Keratinocyte (primary cell): ENCODE data around the gene WNT6. TPM values are rescaled to one million over a fixed set of nuclear protein-coding genes. Genes with fewer than 3 reads are reported as not detected.
A peak's percentile ranks its signal among the peaks of the same experiment; 100 is the strongest.

Experiments
- DNase-seq: peaks from one replicate; pipeline ENCODE4 v3.0.0-alpha.2; 2011; ENCODE audit warnings: low read depth, missing footprints, low spot score
- FAIRE-seq: peaks from 2 replicates; lab custom pipeline; 2011; peaks lifted over from hg19 to GRCh38; lab: Jason Lieb, UNC
- H2AFZ ChIP-seq: 2 replicates; pipeline ENCODE4 v1.6.0; 2012; ENCODE audit warnings: low read length, control low read depth, inconsistent platforms; ENCODE audit not compliant: control insufficient read depth
- H3K27ac ChIP-seq: 2 replicates; pipeline ENCODE4 v1.5.1; 2011; ENCODE audit warnings: low read length; ENCODE audit not compliant: control insufficient read depth, insufficient read depth
- H3K27me3 ChIP-seq: 3 replicates; pipeline ENCODE4 v1.6.0; 2011; ENCODE audit warnings: low read length; ENCODE audit not compliant: control insufficient read depth, insufficient read depth; ENCODE audit errors: extremely low read depth
- H3K36me3 ChIP-seq, 2 experiments: 2 replicates in 1 of 2; 3 replicates in 1 of 2; pipeline ENCODE4 v1.5.1; 2011; ENCODE audit warnings: low read length in 2 of 2, mild to moderate bottlenecking in 1 of 2; ENCODE audit not compliant: control insufficient read depth in 2 of 2, insufficient read depth in 2 of 2; ENCODE audit errors: extremely low read depth in 1 of 2
- H3K4me1 ChIP-seq: 3 replicates; pipeline ENCODE4 v1.5.1; 2011; ENCODE audit warnings: low read length; ENCODE audit not compliant: control insufficient read depth, insufficient read depth; ENCODE audit errors: extremely low read depth
- H3K4me2 ChIP-seq: 3 replicates; pipeline ENCODE4 v1.6.0; 2011; ENCODE audit warnings: low read depth, low read length; ENCODE audit not compliant: control insufficient read depth, insufficient read depth; ENCODE audit errors: extremely low read depth
- H3K4me3 ChIP-seq, 3 experiments: fragments of 200-600 bp in 1 of 3; sonication (generic) in 1 of 3; 2 replicates in 2 of 3; 3 replicates in 1 of 3; pipeline ENCODE4 v1.5.1; 2011 to 2016; ENCODE audit warnings: low read length in 3 of 3, mild to moderate bottlenecking in 3 of 3, control low read depth in 2 of 3, inconsistent platforms in 1 of 3, low read depth in 1 of 3, mixed read lengths in 1 of 3, mixed run types in 1 of 3, moderate library complexity in 1 of 3; ENCODE audit not compliant: control insufficient read depth in 2 of 3, insufficient read depth in 2 of 3; ENCODE audit errors: extremely low read depth in 1 of 3
- H3K79me2 ChIP-seq: 2 replicates; pipeline ENCODE4 v1.6.0; 2012; ENCODE audit warnings: low read length; ENCODE audit not compliant: control insufficient read depth, insufficient read depth
- H3K9ac ChIP-seq: 3 replicates; pipeline ENCODE4 v1.6.0; 2011; ENCODE audit warnings: low read length; ENCODE audit not compliant: control insufficient read depth, insufficient read depth; ENCODE audit errors: extremely low read depth
- H3K9me1 ChIP-seq: 3 replicates; pipeline ENCODE4 v1.6.0; 2011; ENCODE audit warnings: low read length; ENCODE audit not compliant: control insufficient read depth, insufficient read depth; ENCODE audit errors: extremely low read depth
- H3K9me3 ChIP-seq: 2 replicates; pipeline ENCODE4 v1.5.1; 2012; ENCODE audit warnings: low read depth, low read length; ENCODE audit not compliant: control insufficient read depth
- H4K20me1 ChIP-seq: 3 replicates; pipeline ENCODE4 v1.6.0; 2011; ENCODE audit warnings: low read length; ENCODE audit not compliant: control insufficient read depth, insufficient read depth; ENCODE audit errors: extremely low read depth
- EZH2 ChIP-seq: IDR thresholded peaks from one replicate; pipeline ENCODE4 v1.6.1; 2012; ENCODE audit warnings: inconsistent platforms, mild to moderate bottlenecking, low read length, moderate library complexity
- dilution Hi-C: fragments of 300-500 bp; cut with MboI; formaldehyde crosslinking; loops from one replicate; pipeline ENCODE4 v1.7.0; 2020; ENCODE audit warnings: low sequenced_read_pairs; ENCODE audit not compliant: extremely low pct_ligation_motif_present
- polyA plus RNA-seq, 5 experiments: library from polyadenylated mRNA; depleted of rRNA in 3 of 5; stranded (reverse) in 3 of 5; stranded (forward) in 1 of 5; unstranded in 1 of 5; fragments of >200 nt; gene quantifications; 1 replicate in 1 of 5; 2 replicates in 3 of 5; 3 replicates in 1 of 5; pipeline versions ENCODE4 v1.2.1 to v1.2.3, GENCODE V29; 2011 to 2012; ENCODE audit warnings: missing spikeins in 2 of 5, low read depth in 1 of 5, low replicate concordance in 1 of 5
- TF ChIP-seq, protein P1 (sequence below), 3 experiments: IDR thresholded peaks in 1 of 3; conservative IDR thresholded peaks in 1 of 3; optimal IDR thresholded peaks in 1 of 3; 2 replicates in 2 of 3; 3 replicates in 1 of 3; pipeline versions ENCODE3 to v1.5.1; 2011; ENCODE audit warnings: low read length in 3 of 3, mild to moderate bottlenecking in 3 of 3, moderate library complexity in 2 of 3, control low read depth in 1 of 3, inconsistent platforms in 1 of 3; ENCODE audit not compliant: insufficient read depth in 2 of 3; ENCODE audit errors: extremely low read depth in 1 of 3

The WNT6 gene
- polyA plus RNA-seq, 1 donor (not counting 4 experiments of a cell fraction or from before 2014, with no cell fraction given) = not detected

DNA sequence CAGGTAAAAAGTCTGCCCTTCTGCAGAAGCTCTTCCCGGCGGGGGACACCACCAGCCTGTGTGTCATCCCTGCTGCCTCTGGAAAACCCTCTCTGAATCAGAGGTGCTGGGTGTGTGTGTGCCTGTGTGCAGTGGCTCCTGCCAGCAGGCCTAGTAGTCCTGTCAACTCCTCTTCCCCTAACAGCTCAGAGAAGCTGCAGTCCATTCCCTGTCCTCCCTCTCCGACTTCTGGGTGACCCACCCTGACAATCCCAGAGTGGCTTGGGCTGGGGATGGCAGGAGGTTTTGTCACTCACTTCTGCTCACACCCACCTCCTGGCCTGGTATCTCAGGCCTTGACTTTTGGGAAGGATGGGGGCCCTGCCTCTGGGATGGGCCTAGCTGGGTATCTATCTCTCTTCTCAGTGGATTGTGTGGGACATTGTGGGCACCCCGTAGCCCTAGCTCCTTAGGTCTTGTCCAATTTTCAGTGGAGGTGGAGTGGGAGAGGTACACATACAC, 23.3 kb downstream of the WNT6 start:
- dilution Hi-C loops = no loop called here
- peaks cover 63% of the 10 kb centered on the region for H3K4me1 ChIP-seq
- no peaks in the 10 kb centered on the region for H3K79me2 ChIP-seq
- FAIRE-seq (peak; percentile 93), DNase-seq (no peak)
- peak overlapping the region; percentile 33 for H2AFZ ChIP-seq
- peak overlapping the region in 2 of 3 experiments; percentile 16 to 48 for H3K4me3 ChIP-seq
- no peaks in the 10 kb centered on the region for H3K36me3 ChIP-seq
- peaks cover 2% of the 10 kb centered on the region for H3K9me1 ChIP-seq
- no peaks in the 10 kb centered on the region for H3K9me3 ChIP-seq
- no peak for TF ChIP-seq EZH2
- TF ChIP-seq, protein P1, sequence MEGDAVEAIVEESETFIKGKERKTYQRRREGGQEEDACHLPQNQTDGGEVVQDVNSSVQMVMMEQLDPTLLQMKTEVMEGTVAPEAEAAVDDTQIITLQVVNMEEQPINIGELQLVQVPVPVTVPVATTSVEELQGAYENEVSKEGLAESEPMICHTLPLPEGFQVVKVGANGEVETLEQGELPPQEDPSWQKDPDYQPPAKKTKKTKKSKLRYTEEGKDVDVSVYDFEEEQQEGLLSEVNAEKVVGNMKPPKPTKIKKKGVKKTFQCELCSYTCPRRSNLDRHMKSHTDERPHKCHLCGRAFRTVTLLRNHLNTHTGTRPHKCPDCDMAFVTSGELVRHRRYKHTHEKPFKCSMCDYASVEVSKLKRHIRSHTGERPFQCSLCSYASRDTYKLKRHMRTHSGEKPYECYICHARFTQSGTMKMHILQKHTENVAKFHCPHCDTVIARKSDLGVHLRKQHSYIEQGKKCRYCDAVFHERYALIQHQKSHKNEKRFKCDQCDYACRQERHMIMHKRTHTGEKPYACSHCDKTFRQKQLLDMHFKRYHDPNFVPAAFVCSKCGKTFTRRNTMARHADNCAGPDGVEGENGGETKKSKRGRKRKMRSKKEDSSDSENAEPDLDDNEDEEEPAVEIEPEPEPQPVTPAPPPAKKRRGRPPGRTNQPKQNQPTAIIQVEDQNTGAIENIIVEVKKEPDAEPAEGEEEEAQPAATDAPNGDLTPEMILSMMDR (optimal IDR thresholded peaks at IDR 0.05 in 1 of 3, IDR thresholded peaks at IDR 0.05 in 1 of 3, conservative IDR thresholded peaks at IDR 0.05 in 1 of 3; ENCODE audit: extremely low read depth in 1 of 3, insufficient read depth in 2 of 3, low read length in 3 of 3) = no peak
- peak overlapping the region; percentile 86 for H3K4me2 ChIP-seq
- H3K27me3 ChIP-seq = peaks cover 6% of the 10 kb centered on the region
- peak overlapping the region; percentile 67 for H3K9ac ChIP-seq
- H4K20me1 ChIP-seq = no peaks in the 10 kb centered on the region
- H3K27ac ChIP-seq = peak overlapping the region; percentile 82

DNA sequence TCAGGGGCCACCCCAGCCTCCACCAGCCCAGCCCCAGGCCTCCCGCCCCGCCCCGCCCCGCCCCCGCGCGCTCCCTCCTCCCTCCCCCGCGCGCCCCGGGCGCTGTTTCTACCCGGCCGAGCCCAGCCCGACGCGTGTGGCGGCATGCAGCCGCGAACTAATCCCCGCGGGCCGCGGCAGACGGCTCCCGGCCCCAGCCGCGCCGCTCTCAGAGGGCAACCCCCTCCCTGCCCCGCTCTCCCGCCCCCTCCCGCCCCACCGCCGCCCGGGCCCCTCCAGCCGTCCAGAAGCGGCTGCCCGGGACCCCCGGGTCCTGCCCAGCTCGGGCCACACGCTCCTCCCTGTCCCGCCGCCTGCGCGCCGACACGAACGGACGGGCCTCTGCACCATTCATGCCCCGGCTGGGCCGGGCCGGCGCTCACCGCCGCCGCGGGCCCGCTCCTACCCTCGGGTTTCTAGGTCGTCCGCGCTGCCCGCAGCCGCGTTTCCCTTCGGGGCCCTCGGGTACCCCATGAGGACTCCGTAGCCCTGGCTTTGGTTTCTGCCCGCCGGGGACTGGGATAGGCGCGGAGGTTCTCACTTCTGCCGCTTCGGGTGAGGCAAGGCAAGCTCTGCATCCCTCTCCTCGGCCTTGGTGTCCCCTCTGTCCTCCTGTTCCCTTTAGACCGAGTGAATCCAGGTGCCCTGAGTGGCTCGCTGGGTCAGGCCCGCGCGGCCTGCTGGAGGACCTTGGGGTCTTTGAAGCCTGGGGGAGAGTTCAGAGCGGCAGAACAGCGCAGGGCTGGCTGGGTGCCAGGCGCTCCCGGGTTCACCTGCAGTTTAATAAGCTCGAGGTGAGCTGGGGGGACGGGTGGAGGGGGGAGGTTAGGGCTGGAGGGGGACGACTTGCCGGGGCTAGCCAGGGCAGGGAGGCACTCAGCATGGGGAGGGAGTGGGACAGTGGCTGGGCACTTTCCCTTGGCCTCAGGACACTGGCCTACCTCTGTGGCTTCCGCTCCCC, 24.2 kb downstream of the WNT6 start:
- Histone ChIP-seq H2AFZ (peak overlapping the region; percentile 52), H3K27me3 (peaks cover 6% of the 10 kb centered on the region), H3K9me3 (no peaks in the 10 kb centered on the region), H3K4me2 (peak overlapping the region; percentile 86), H3K9me1 (peaks cover 2% of the 10 kb centered on the region), H3K4me3 (peak overlapping the region; percentile 26 to 61 (median 45)), H3K4me1 (peaks cover 63% of the 10 kb centered on the region), H4K20me1 (no peaks in the 10 kb centered on the region), H3K9ac (peak overlapping the region; percentile 67), H3K79me2 (no peaks in the 10 kb centered on the region), H3K27ac (peak overlapping the region; percentile 82), H3K36me3 (no peaks in the 10 kb centered on the region)
- dilution Hi-C loops = no loop called here
- TF ChIP-seq EZH2 = no peak
- TF ChIP-seq, protein P1 (optimal IDR thresholded peaks at IDR 0.05 in 1 of 3, IDR thresholded peaks at IDR 0.05 in 1 of 3, conservative IDR thresholded peaks at IDR 0.05 in 1 of 3; ENCODE audit: extremely low read depth in 1 of 3, insufficient read depth in 2 of 3, low read length in 3 of 3) = no peak
- DNase-seq = no peak
- FAIRE-seq = no peak
